Heart right ventricle (tissue), 16 donors: ENCODE results near the gene CD209. TPM values are rescaled to one million over a fixed set of nuclear protein-coding genes. Genes with fewer than 3 reads are reported as not detected.

Experiments used
- ATAC-seq, 8 donors: fragments of 200-7000 bp; cut with Tn5 transposase; one replicate each; pipeline ENCODE4 v1.9.1; 2020; ENCODE audit warnings: mild to moderate bottlenecking in 8 of 8, moderate library complexity in 8 of 8, moderate number of reproducible peaks in 1 of 8
- DNase-seq, 2 donors: peaks; one replicate each; pipeline ENCODE4 v3.0.0-alpha.2; 2020
- H3K27ac ChIP-seq, 10 donors: fragments of 200-600 bp; sonication (generic) in 2 of 10; one replicate each; pipeline versions ENCODE4 v1.5.0 to v1.8.0; 2020 to 2022; ENCODE audit warnings: mild to moderate bottlenecking in 3 of 10
- H3K27me3 ChIP-seq, 7 donors: fragments of 200-600 bp; one replicate each; pipeline ENCODE4 v1.8.0; 2021 to 2022; ENCODE audit warnings: mild to moderate bottlenecking in 2 of 7
- H3K36me3 ChIP-seq, 9 donors: fragments of 200-600 bp; sonication (generic) in 1 of 9; one replicate each; pipeline versions ENCODE4 v1.5.0 to v1.8.0; 2020 to 2022; ENCODE audit warnings: mild to moderate bottlenecking in 2 of 9
- H3K4me1 ChIP-seq, 9 donors: fragments of 200-600 bp; sonication (generic) in 1 of 9; one replicate each; pipeline versions ENCODE4 v1.5.0 to v1.8.0; 2020 to 2022; ENCODE audit warnings: mild to moderate bottlenecking in 4 of 9
- H3K4me3 ChIP-seq, 10 donors: fragments of 200-600 bp; sonication (generic) in 2 of 10; one replicate each; pipeline versions ENCODE4 v1.5.0 to v1.8.0; 2020 to 2022; ENCODE audit warnings: mild to moderate bottlenecking in 7 of 10, moderate library complexity in 2 of 10
- H3K9me3 ChIP-seq, 11 donors: fragments of 200-600 bp in 10 of 11; sonication (generic) in 2 of 11; one replicate each; pipeline versions ENCODE4 v1.5.0 to v1.8.0; 2013 to 2022; ENCODE audit warnings: mild to moderate bottlenecking in 2 of 11, control low read depth in 1 of 11, moderate library complexity in 1 of 11
- WGBS, 2 donors: extraction: QIAGEN DNeasy Blood & Tissue Kit; methylation state at CpG; one replicate each; pipeline ENCODE4 v1.1.7; 2013; ENCODE audit warnings: inconsistent platforms in 1 of 2; 5-methylcytosine and 5-hydroxymethylcytosine counted together
- intact Hi-C, 10 donors: fragments of 100-400 bp; cut with DNase I; formaldehyde crosslinking; loops; one replicate each; pipeline versions ENCODE4 v1.11.1 to v1.14.2; 2022
- polyA plus RNA-seq, 2 donors: library from polyadenylated mRNA; stranded (reverse); fragments of 200-250 nt; gene quantifications; one replicate each; pipeline ENCODE4 v1.2.3, GENCODE V29; 2013
- total RNA-seq, 10 donors: library from RNA; stranded (reverse); fragmentation: NEBNext Ultra II Directional in 3 of 10; extraction: Animal tissue kit (Norgen Biotek cat#: 25700) in 3 of 10; gene quantifications; one replicate each; pipeline versions ENCODE4 v1.2.1 to v1.2.4, GENCODE V29; 2021 to 2023
- TF ChIP-seq, protein P1 (sequence below), 9 donors: fragments of 200-600 bp; sonication (generic) in 2 of 9; IDR thresholded peaks; one replicate each; pipeline versions ENCODE4 v1.5.0 to v1.8.0; 2021 to 2022; ENCODE audit warnings: antibody characterized with exemption in 9 of 9, mild to moderate bottlenecking in 5 of 9, moderate library complexity in 1 of 9
- donor health status: Arrhythmogenic right ventricular cardiomyopathy.
- donor health status: ischemic (EF 13 %, LVEDD 7.1; RV severe dilation, severe dysfunction).
- donor health status: healthy with polysubstance abuse.
- donor health status: DM: no; HTN: yes; CAD: no.
- donor health status: DM: no; HTN: no; CAD: no.
- donor health status: ischemic (EF 25% LVEDD 6.9; RV normal size, moderate dysfunction).
- donor health status: ischemic (EF 25% LVEDD 5.7; RV mildly dilated, moderate dysfunction).
- donor health status: healthy.
- donor health status: DM: yes; HTN: yes; CAD: no.
- donor health status: Ischemic cardiomyopathy.
- donor health status: ischemic (EF 35%, LVEDD 5.7; RV mildly dilated, moderate dysfunction).
- donor health status: nonischemic (EF 11% LVEDD 7.7; RV severe dilation, severe dysfunction).
- donor health status: DM: yes; HTN: yes; CAD: no.
- donor health status: PGD.
- donor health status: ischemic (EF 29% LVEDD 5.4; RV normal size, mild dysfunction).
- donor health status: nonischemic (EF 23%, LVEDD 6.1; RV moderate dilation, normal function).

Gene CD209
- total and polyA plus RNA-seq, 12 donors: 0.54 to 29.6 (median 3.8) TPM

- peaks cover 0 to 24% (median 5%) of the 10 kb centered on the region in 7 donors for H3K27me3 ChIP-seq
- no peak for DNase-seq
- no peaks in the 10 kb centered on the region for H3K9me3 ChIP-seq
- intact Hi-C loops: no loop called here
- no peak for ATAC-seq
- no peaks in the 10 kb centered on the region for H3K36me3 ChIP-seq
- 64 to 68% methylated on average over 2 of the region's 2 CpGs for WGBS, 2 donors
- no peak overlapping the region for H3K4me3 ChIP-seq
- no peak overlapping the region for H3K27ac ChIP-seq
- peaks cover 0 to 7% (median 0%) of the 10 kb centered on the region in 9 donors for H3K4me1 ChIP-seq
- TF ChIP-seq, protein P1, sequence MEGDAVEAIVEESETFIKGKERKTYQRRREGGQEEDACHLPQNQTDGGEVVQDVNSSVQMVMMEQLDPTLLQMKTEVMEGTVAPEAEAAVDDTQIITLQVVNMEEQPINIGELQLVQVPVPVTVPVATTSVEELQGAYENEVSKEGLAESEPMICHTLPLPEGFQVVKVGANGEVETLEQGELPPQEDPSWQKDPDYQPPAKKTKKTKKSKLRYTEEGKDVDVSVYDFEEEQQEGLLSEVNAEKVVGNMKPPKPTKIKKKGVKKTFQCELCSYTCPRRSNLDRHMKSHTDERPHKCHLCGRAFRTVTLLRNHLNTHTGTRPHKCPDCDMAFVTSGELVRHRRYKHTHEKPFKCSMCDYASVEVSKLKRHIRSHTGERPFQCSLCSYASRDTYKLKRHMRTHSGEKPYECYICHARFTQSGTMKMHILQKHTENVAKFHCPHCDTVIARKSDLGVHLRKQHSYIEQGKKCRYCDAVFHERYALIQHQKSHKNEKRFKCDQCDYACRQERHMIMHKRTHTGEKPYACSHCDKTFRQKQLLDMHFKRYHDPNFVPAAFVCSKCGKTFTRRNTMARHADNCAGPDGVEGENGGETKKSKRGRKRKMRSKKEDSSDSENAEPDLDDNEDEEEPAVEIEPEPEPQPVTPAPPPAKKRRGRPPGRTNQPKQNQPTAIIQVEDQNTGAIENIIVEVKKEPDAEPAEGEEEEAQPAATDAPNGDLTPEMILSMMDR (IDR thresholded peaks at IDR 0.05): no peak
These were observed 4.8 kb downstream of the CD209 start for GRCh38 chr19:7742575-7742974.

GRCh38 chr19:7740682-7741054 is 6.7 kb downstream of the CD209 start:
- Histone ChIP-seq H3K4me3 (no peak overlapping the region), H3K27me3 (peaks cover 0 to 25% (median 7%) of the 10 kb centered on the region in 7 donors), H3K36me3 (no peaks in the 10 kb centered on the region), H3K9me3 (no peaks in the 10 kb centered on the region), H3K4me1 (peaks cover 0 to 7% (median 0%) of the 10 kb centered on the region in 9 donors), H3K27ac (peak overlapping the region in 1 of 10 donors; percentile 78)
- intact Hi-C loops: no loop called here
- WGBS, 2 donors: 78 to 79% methylated on average over 6 of the region's 6 CpGs
- TF ChIP-seq, protein P1 (IDR thresholded peaks at IDR 0.05): no peak
- DNase-seq: no peak
- no peak for ATAC-seq

- DNase-seq: no peak
- Histone ChIP-seq H3K4me3 (no peak overlapping the region), H3K27me3 (peaks cover 0 to 23% (median 7%) of the 10 kb centered on the region in 7 donors), H3K36me3 (no peaks in the 10 kb centered on the region), H3K4me1 (peaks cover 0 to 7% (median 0%) of the 10 kb centered on the region in 9 donors), H3K27ac (peak overlapping the region in 1 of 10 donors; percentile 78), H3K9me3 (no peaks in the 10 kb centered on the region)
- intact Hi-C loops: no loop called here
- TF ChIP-seq, protein P1 (IDR thresholded peaks at IDR 0.05): no peak
- peak in 1 of 8 donors; percentile 34 for ATAC-seq
- WGBS, 2 donors: 78 to 82% methylated on average over 19 of the region's 19 CpGs
These were observed 7.3 kb downstream of the CD209 start for GRCh38 chr19:7739801-7740681.

- H3K27ac ChIP-seq: peak overlapping the region in 2 of 10 donors; percentile 10 to 78
- DNase-seq: no peak
- no peak overlapping the region for H3K4me3 ChIP-seq
- H3K9me3 ChIP-seq: no peaks in the 10 kb centered on the region
- intact Hi-C loops: no loop called here
- H3K27me3 ChIP-seq: peaks cover 0 to 22% (median 6%) of the 10 kb centered on the region in 7 donors
- H3K4me1 ChIP-seq: peaks cover 0 to 14% (median 0%) of the 10 kb centered on the region in 9 donors
- 41 to 57% methylated on average over 2 of the region's 2 CpGs for WGBS, 2 donors
- H3K36me3 ChIP-seq: no peaks in the 10 kb centered on the region
- TF ChIP-seq, protein P1 (IDR thresholded peaks at IDR 0.05): no peak
- peak in 2 of 8 donors; percentile 25 to 38 for ATAC-seq
These were observed 8.1 kb downstream of the CD209 start for GRCh38 chr19:7739211-7739755.
